Subcutaneous adipose tissue (tissue), 4 donors: ENCODE results near the gene CYP4F11. TPM values are rescaled to one million over a fixed set of nuclear protein-coding genes. Genes with fewer than 3 reads are reported as not detected.

Experiments
- CTCF ChIP-seq: fragments of 450-650 bp; IDR thresholded peaks from one replicate; pipeline ENCODE4 v1.5.1; 2016; ENCODE audit warnings: low read depth, mild to moderate bottlenecking, control low read depth, antibody characterized with exemption, moderate library complexity
- total RNA-seq, 4 donors: library from RNA; depleted of rRNA; stranded (reverse); fragments of >200 nt; gene quantifications; one replicate each; pipeline ENCODE4 v1.1.0, GENCODE V29; 2016

The CYP4F11 gene
- total RNA-seq, 4 donors from 2014 or later, result 0.34 to 0.66 TPM; not detected in 2

- no peak for TF ChIP-seq CTCF
Observed at GRCh38 chr19:15962319-15962718, 28.0 kb upstream of the CYP4F11 start.

GRCh38 chr19:15954820-15955219, 20.5 kb upstream of the CYP4F11 start:
- no peak for TF ChIP-seq CTCF

- TF ChIP-seq CTCF, result no peak
Observed at GRCh38 chr19:15948223-15949058, 14.1 kb upstream of the CYP4F11 start, which contains the start of gene OR10H4. Gene OR10H4, plus strand, starts transcription at chr19:15949008. Its CDS starts 0 bp downstream, at chr19:15949008.

GRCh38 chr19:15945301-15945700, 11.0 kb upstream of the CYP4F11 start:
- no peak for TF ChIP-seq CTCF

- no peak for TF ChIP-seq CTCF
Observed at GRCh38 chr19:15944401-15944800, 10.1 kb upstream of the CYP4F11 start.

GRCh38 chr19:15937771-15938170, 3.4 kb upstream of the CYP4F11 start:
- TF ChIP-seq CTCF, result no peak

GRCh38 chr19:15936950-15937349, 2.6 kb upstream of the CYP4F11 start:
- no peak for TF ChIP-seq CTCF
